Esophagus mucosa (tissue), 1 donor: ENCODE results near the gene MYO9A. TPM values are rescaled to one million over a fixed set of nuclear protein-coding genes. Genes with fewer than 3 reads are reported as not detected.
"Not testable (repeated sequence)": the region's sequence is repeated elsewhere in the genome, so short reads cannot be mapped to it uniquely, and the experiment has no call there.

Experiments used
- ATAC-seq: fragments of 200-7000 bp; cut with Tn5 transposase; one replicate; pipeline ENCODE4 v1.9.1; 2020
- total RNA-seq: library from RNA; stranded (reverse); gene quantifications from one replicate; pipeline ENCODE4 v1.2.4, GENCODE V29; 2023
- donor health status: DM: yes; HTN: yes; CAD: no.

The MYO9A gene
- total RNA-seq, 1 donor from 2014 or later: 23.1 TPM

- no peak for ATAC-seq
Observed at GRCh38 chr15:72140088-72140487, 22.1 kb upstream of the MYO9A start.

- ATAC-seq: no peak
Observed at GRCh38 chr15:72139667-72140066, 21.7 kb upstream of the MYO9A start.

- ATAC-seq: no peak
Observed at GRCh38 chr15:72136170-72137051, 18.5 kb upstream of the MYO9A start.

- ATAC-seq: no peak
Observed at GRCh38 chr15:72135719-72136118, 17.8 kb upstream of the MYO9A start.

GRCh38 chr15:72133211-72133610 lies 15.3 kb upstream of the MYO9A start:
- no peak for ATAC-seq

- no peak for ATAC-seq
Observed at GRCh38 chr15:72131922-72132321, 14.0 kb upstream of the MYO9A start.

- no peak for ATAC-seq
Observed at GRCh38 chr15:72130272-72130671, 12.3 kb upstream of the MYO9A start.

GRCh38 chr15:72128359-72128758 lies 10.4 kb upstream of the MYO9A start:
- no peak for ATAC-seq

GRCh38 chr15:72127724-72128322 lies 9.9 kb upstream of the MYO9A start:
- ATAC-seq: no peak

GRCh38 chr15:72124218-72124617 lies 6.3 kb upstream of the MYO9A start:
- no peak for ATAC-seq

GRCh38 chr15:72117486-72118016 lies 399 bp downstream of the MYO9A start:
- ATAC-seq: peak; percentile 83

- ATAC-seq: peak; percentile 6
Observed at GRCh38 chr15:72116731-72117485, 1.0 kb downstream of the MYO9A start.

- ATAC-seq: no peak
Observed at GRCh38 chr15:72113347-72114031, 4.5 kb downstream of the MYO9A start.

- no peak for ATAC-seq
Observed at GRCh38 chr15:72112805-72113204, 5.1 kb downstream of the MYO9A start.

- ATAC-seq: no peak
Observed at GRCh38 chr15:72112116-72112515, 5.8 kb downstream of the MYO9A start.

GRCh38 chr15:72110355-72110754 lies 7.6 kb downstream of the MYO9A start:
- no peak for ATAC-seq

GRCh38 chr15:72106068-72106467 lies 11.9 kb downstream of the MYO9A start:
- no peak for ATAC-seq

GRCh38 chr15:72105111-72105510 lies 12.8 kb downstream of the MYO9A start:
- ATAC-seq: no peak

- not testable (repeated sequence) for ATAC-seq
Observed at GRCh38 chr15:72100551-72100950, 17.4 kb downstream of the MYO9A start.

- no peak for ATAC-seq
Observed at GRCh38 chr15:72099155-72099554, 18.8 kb downstream of the MYO9A start.

- no peak for ATAC-seq
Observed at GRCh38 chr15:72098040-72098439, 19.9 kb downstream of the MYO9A start.

- no peak for ATAC-seq
Observed at GRCh38 chr15:72096796-72097195, 21.2 kb downstream of the MYO9A start.

- no peak for ATAC-seq
Observed at GRCh38 chr15:72092691-72093090, 25.3 kb downstream of the MYO9A start.
